Erythroblast (primary cell): Measurements from ENCODE around the gene GPR153.
A peak's percentile ranks its signal among the peaks of the same experiment; 100 is the strongest.

Experiments used
- DNase-seq, 2 experiments: peaks; one replicate each; lab custom pipeline; 2025; lab: John Stamatoyannopoulos, UW
- GATA1 ChIP-seq: IDR thresholded peaks from 2 replicates; pipeline ENCODE4 v1.6.1; 2011; ENCODE audit warnings: low read depth, mild to moderate bottlenecking, control low read depth, low read length, moderate library complexity
- POLR2A ChIP-seq: IDR thresholded peaks from 2 replicates; pipeline ENCODE4 v1.6.1; 2011; ENCODE audit warnings: mild to moderate bottlenecking, low read length

The GPR153 gene

GRCh38 chr1:6269720-6270400 lies 9.0 kb upstream of the GPR153 start:
- TF ChIP-seq GATA1 (no peak), POLR2A (no peak)
- DNase-seq = no peak

DNA sequence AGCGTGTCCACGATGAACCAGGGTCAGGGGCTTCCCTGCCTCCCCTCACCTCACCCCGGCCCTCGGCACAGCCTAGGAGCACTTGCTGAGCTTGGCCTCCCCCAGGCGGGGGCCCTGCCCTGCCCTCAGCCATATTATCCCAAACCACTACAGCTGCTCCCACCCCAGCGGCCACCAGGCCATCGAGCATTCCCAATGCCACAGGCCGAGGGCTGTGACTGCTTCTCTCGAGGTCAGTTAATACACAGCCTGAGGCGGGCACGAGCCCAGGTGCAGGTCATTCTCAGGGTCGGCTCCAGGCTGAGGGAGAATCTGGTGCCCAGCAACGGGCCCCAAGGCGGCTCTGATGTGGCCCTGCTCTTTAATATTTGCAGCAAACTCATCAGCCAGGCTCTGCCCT lies 8.4 kb upstream of the GPR153 start:
- no peak for DNase-seq
- TF ChIP-seq POLR2A = no peak
- no peak for TF ChIP-seq GATA1

DNA sequence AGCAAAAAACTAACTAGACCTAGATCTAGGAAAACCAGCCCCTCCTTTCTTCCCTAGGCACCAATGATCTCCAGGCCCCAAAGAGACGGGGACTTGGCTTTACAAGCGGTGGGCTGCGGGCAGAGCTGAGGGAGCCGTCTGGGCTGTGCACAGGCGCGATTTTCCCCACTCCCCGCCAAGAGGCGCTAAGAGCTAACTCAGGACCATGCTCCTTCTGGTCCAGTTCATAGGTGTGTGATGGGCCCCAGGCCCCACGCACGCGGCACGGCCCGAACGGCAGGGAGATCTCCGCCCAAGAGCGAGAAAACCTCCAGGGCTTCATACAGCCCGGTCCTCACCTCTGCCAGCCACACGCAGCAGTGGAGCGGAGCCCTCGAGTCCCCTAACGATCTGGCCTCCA lies 7.5 kb upstream of the GPR153 start:
- TF ChIP-seq GATA1 (no peak), POLR2A (no peak)
- DNase-seq = no peak

- DNase-seq = no peak
- TF ChIP-seq POLR2A (no peak), GATA1 (no peak)
These were observed 6.9 kb upstream of the GPR153 start for GRCh38 chr1:6267686-6268322.

DNA sequence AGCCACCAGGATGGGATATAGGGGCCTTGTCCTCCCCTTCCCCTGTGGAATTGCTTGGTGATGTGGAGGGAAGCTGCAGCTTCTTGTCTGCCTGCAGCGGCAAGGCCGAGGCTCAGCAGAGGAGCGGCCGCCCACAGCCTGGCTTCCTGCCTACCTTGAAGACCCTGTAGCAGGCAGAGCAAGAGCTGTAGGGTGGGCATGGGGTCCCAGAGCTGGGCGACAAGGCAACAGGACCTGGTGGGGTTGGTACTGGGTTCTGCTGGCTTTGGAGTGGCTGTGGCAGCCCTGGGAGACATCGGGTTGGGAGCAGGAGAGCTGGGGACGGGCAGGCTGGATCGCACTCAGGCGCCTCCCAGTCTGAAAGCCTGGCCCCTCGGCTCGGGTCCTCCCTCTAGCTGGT lies 5.7 kb upstream of the GPR153 start:
- DNase-seq = no peak
- TF ChIP-seq GATA1 (no peak), POLR2A (no peak)

- TF ChIP-seq GATA1 (no peak), POLR2A (no peak)
- DNase-seq = no peak
These were observed 4.3 kb upstream of the GPR153 start for GRCh38 chr1:6265151-6265550.

DNA sequence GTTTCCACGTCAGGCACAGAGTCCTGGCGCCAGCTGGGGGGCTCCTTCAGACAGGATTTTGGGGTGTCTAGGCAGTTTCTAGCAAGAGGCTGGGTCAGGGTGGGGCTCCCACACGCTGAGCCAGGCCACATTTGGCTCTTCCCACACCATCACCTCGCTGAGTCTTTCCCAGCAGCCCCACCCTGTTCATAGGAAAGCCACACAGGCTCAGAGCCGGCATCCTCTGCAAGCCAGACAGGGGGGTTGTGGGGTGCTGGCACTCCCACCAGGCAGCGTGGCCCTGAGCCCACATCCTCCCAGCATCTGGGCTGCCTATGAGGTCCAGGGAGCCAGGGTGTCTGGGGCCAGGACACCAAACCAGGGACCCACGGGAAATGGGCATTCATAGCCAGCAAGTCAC lies 2.8 kb upstream of the GPR153 start:
- no peak for TF ChIP-seq POLR2A
- TF ChIP-seq GATA1 = no peak
- no peak for DNase-seq

DNA sequence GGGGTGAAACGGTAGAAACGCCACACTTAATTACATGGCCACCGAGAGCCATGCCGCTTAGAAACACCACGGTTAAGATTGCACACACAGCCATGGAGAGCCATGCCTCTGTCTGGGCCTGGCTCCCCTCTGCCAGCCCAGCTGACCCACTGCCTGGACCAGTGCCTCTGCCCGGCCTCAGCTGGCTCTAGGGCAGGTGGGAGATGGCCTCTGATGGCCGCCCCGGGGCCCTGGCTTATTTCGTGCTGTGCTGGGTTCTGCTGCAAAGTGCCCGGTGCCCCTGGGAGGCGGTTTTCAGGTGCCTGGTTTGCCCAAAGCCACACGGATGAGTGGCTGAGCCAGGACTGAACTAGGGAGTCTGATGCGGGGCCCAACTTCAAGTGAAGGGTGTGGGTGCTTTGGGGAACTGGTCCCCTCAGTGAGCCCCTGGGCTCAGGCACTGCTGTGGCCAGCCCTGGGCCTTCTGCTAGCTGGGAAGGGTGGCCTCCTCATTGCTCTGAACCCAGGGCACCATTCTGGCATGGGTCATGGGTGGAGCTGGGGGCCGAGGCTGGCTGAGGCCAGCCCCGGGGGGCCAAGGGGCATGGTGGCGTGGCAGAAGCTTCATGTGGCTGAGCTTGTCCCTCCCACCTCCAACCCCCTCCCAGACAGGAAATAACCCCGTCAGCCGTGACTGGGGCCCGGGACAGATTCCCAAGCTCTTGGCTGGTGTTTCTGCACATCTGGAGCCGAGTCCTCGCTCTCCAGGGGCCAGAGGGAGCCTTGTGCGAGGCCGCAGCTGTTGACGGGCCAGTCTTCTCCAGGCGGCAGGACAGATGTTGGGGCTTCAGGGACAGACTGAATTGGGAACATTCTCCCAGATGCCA lies 1.9 kb upstream of the GPR153 start:
- TF ChIP-seq GATA1 (no peak), POLR2A (no peak)
- DNase-seq = no peak

GRCh38 chr1:6261615-6261995 lies 707 bp upstream of the GPR153 start:
- no peak for TF ChIP-seq POLR2A
- no peak for TF ChIP-seq GATA1
- no peak for DNase-seq

GRCh38 chr1:6260433-6260934 lies 414 bp downstream of the GPR153 start:
- no peak for TF ChIP-seq GATA1
- no peak for TF ChIP-seq POLR2A

DNA sequence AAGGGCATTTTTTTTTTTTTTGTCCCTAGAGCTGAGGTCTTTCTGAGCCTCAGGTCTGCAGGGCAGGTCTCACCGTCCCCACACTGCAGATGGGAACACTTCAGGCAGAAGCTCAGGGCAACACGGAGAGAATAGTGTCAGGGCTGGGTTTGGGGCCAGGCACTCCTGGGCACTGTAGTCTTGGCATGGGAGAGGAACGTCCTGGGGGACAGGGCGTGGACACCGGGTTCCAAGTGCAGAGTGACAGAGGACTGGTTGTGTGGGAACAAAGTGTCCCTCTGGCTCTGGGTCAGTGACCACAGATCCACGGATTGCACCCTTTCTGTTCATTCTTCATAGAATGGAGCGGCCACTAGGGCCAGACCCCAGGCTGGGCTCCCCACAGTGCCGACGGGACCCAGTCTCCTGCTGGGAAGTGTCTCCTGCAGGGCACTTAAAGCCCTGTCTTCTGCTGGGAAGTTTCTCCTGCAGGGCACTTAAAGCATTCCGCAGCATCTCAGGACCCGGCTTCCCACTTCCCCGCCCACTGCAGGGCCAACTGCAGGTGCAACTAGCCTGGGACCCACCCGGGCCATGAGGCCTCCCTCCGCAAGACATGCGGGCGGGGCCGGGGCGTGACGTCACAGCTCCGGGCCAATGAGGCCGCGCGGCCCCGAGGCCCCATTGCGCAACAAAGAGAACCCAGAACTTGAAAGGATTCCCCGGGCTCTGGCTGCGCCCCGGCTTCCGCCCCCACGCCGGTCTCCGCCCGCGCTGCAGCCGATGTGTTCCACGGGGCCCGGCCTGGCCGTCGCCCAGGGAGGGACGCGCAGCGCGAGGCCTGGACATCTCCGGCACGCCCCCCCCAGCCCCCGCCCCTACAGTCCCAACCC lies 1.2 kb downstream of the GPR153 start:
- peak; percentile 84 to 89 for DNase-seq
- TF ChIP-seq POLR2A (no peak), GATA1 (no peak)

More at GRCh38 chr1:6260433-6260934, 414 bp downstream of the GPR153 start:
- peak; percentile 47 to 49 for DNase-seq

DNA sequence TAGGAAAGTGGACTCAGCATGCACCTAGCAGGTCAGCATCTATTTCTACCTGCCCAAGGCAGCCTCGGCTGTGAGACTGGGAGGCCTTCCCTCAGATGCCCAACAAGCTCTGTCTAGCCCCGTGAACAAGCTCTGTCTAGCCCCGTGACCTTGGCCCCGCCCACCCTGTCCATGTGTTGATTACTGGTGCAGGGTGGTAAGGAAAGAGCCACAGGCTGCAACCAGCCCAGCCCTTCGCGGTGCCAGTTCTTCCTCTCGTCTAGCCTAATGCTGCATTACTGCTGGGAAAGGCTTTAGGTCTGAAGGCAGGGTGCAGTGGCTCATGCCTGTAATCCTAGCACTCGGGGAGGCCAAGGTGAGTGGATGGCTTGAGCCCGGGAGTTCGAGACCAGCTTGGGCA lies 2.2 kb downstream of the GPR153 start:
- TF ChIP-seq POLR2A = no peak
- no peak for TF ChIP-seq GATA1
- DNase-seq = peak; percentile 42 to 49

- DNase-seq = no peak
- no peak for TF ChIP-seq GATA1
- no peak for TF ChIP-seq POLR2A
These were observed 3.3 kb downstream of the GPR153 start for GRCh38 chr1:6257541-6258069.

DNA sequence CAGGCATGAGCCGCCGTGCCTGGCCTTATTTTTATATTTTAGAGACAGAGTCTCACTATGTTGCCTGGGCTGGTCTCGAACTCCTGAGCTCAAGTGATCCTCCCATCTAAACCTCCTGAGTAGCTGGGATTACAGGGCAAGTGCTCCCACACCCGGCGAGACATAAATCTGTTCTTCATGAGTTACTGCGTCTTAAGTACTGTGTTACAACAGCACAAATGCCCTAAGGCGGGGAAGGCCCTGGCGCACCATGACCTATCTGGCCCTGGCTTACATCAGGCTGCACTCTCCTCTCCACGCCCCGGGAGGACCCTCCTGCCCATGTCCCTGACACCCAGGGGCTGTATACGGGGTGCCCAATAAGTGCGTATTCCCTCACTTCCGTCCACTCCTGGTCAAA lies 4.3 kb downstream of the GPR153 start:
- DNase-seq = no peak
- TF ChIP-seq GATA1 (no peak), POLR2A (no peak)
